HG02798 (cell line): Measurements from ENCODE around the gene ADCY10.
"Not testable (repeated sequence)": the region's sequence is repeated elsewhere in the genome, so short reads cannot be mapped to it uniquely, and the experiment has no call there.

Experiments
- ATAC-seq: cut with Tn5 transposase; IDR thresholded peaks from one replicate; pipeline ENCODE4 v1.9.1; 2021; ENCODE audit warnings: mild to moderate bottlenecking; ENCODE audit not compliant: unreplicated experiment, poor library complexity

ADCY10 gene

GRCh38 chr1:167863191-167863920 is 50.6 kb downstream of the ADCY10 start:
- not testable (repeated sequence) for ATAC-seq

GRCh38 chr1:167862432-167863076 is 51.4 kb downstream of the ADCY10 start:
- no peak for ATAC-seq

- ATAC-seq: no peak
Observed at GRCh38 chr1:167861664-167862381, 52.1 kb downstream of the ADCY10 start.

- ATAC-seq: no peak
Observed at GRCh38 chr1:167860231-167860923, 53.6 kb downstream of the ADCY10 start.

- no peak for ATAC-seq
Observed at GRCh38 chr1:167856711-167857418, 57.1 kb downstream of the ADCY10 start.

GRCh38 chr1:167854184-167854583 is 59.8 kb downstream of the ADCY10 start:
- ATAC-seq: no peak

- no peak for ATAC-seq
Observed at GRCh38 chr1:167849666-167850065, 64.3 kb downstream of the ADCY10 start.

GRCh38 chr1:167842872-167843271 is 71.1 kb downstream of the ADCY10 start:
- no peak for ATAC-seq

GRCh38 chr1:167841530-167841929 is 72.4 kb downstream of the ADCY10 start:
- no peak for ATAC-seq

GRCh38 chr1:167839009-167839408 is 74.9 kb downstream of the ADCY10 start:
- no peak for ATAC-seq

- no peak for ATAC-seq
Observed at GRCh38 chr1:167837326-167837725, 76.6 kb downstream of the ADCY10 start.

GRCh38 chr1:167836197-167836596 is 77.7 kb downstream of the ADCY10 start:
- no peak for ATAC-seq

- ATAC-seq: no peak
Observed at GRCh38 chr1:167833904-167834303, 80.0 kb downstream of the ADCY10 start.

GRCh38 chr1:167832693-167833092 is 81.2 kb downstream of the ADCY10 start:
- no peak for ATAC-seq

- not testable (repeated sequence) for ATAC-seq
Observed at GRCh38 chr1:167830668-167831067, 83.3 kb downstream of the ADCY10 start.

GRCh38 chr1:167829868-167830267 is 84.1 kb downstream of the ADCY10 start:
- ATAC-seq: no peak

- no peak for ATAC-seq
Observed at GRCh38 chr1:167826127-167826526, 87.8 kb downstream of the ADCY10 start.

- no peak for ATAC-seq
Observed at GRCh38 chr1:167825419-167826079, 88.4 kb downstream of the ADCY10 start.

GRCh38 chr1:167824163-167824794 is 89.7 kb downstream of the ADCY10 start:
- ATAC-seq: no peak
